GM20000 (cell line): ENCODE results near the gene DNAH1.

Experiments used
- DNase-seq: peaks from one replicate; pipeline ENCODE4 v3.0.0; 2012; ENCODE audit warnings: low spot score
- CTCF ChIP-seq: IDR thresholded peaks from 2 replicates; pipeline ENCODE4 v1.5.1; 2012; ENCODE audit warnings: mild to moderate bottlenecking, control low read depth; ENCODE audit errors: extremely low read depth, missing control alignments

Gene DNAH1

GRCh38 chr3:52400275-52400793, 84.2 kb downstream of the DNAH1 start:
- no peak for TF ChIP-seq CTCF
- DNase-seq: no peak

- TF ChIP-seq CTCF: no peak
- no peak for DNase-seq
Measured at GRCh38 chr3:52401021-52401420, 84.9 kb downstream of the DNAH1 start.

GRCh38 chr3:52401551-52401950, 85.4 kb downstream of the DNAH1 start:
- no peak for DNase-seq
- no peak for TF ChIP-seq CTCF

GRCh38 chr3:52402101-52402521, 86.0 kb downstream of the DNAH1 start:
- no peak for TF ChIP-seq CTCF
- no peak for DNase-seq

- no peak for TF ChIP-seq CTCF
- DNase-seq: no peak
Measured at GRCh38 chr3:52402706-52403270, 86.7 kb downstream of the DNAH1 start.

- no peak for DNase-seq
- no peak for TF ChIP-seq CTCF
Measured at GRCh38 chr3:52403271-52403841, 87.2 kb downstream of the DNAH1 start.

GRCh38 chr3:52403955-52404354, 87.8 kb downstream of the DNAH1 start:
- no peak for TF ChIP-seq CTCF

More at GRCh38 chr3:52403955-52404354, 87.8 kb downstream of the DNAH1 start:
- no peak for DNase-seq
